OCI-LY1 (cell line): Measurements from ENCODE around the gene PPFIA4.

Experiments
- H2AFZ ChIP-seq: fragments of 200-600 bp; sonication (generic), shearing (Covaris generic); 2 replicates; pipeline ENCODE4 v1.6.0; 2014; ENCODE audit warnings: antibody characterized with exemption, mild to moderate bottlenecking, low read length
- H3F3A ChIP-seq: fragments of 200-600 bp; sonication (generic), shearing (Covaris generic); 2 replicates; pipeline ENCODE4 v1.6.0; 2014; ENCODE audit warnings: mild to moderate bottlenecking, antibody characterized with exemption, low read length, moderate library complexity; ENCODE audit not compliant: insufficient read depth
- H3K27ac ChIP-seq: fragments of 200-600 bp; sonication (generic); 2 replicates; pipeline ENCODE4 v1.5.1; 2014; ENCODE audit warnings: low read length, mixed run types, mild to moderate bottlenecking, low read depth; ENCODE audit not compliant: poor library complexity, severe bottlenecking
- H3K27me3 ChIP-seq: fragments of 200-600 bp; sonication (generic); 2 replicates; pipeline ENCODE4 v1.6.0; 2014; ENCODE audit warnings: antibody characterized with exemption, mild to moderate bottlenecking, low read length, moderate library complexity; ENCODE audit not compliant: insufficient read depth
- H3K36me3 ChIP-seq: fragments of 200-600 bp; sonication (generic); 2 replicates; pipeline ENCODE4 v1.6.1; 2014; ENCODE audit warnings: mild to moderate bottlenecking, antibody characterized with exemption, low read length, moderate library complexity, mixed read lengths; ENCODE audit not compliant: insufficient read depth
- H3K4me1 ChIP-seq: fragments of 200-600 bp; sonication (generic); 2 replicates; pipeline ENCODE4 v1.5.1; 2014; ENCODE audit warnings: mild to moderate bottlenecking, low read length, moderate library complexity; ENCODE audit not compliant: insufficient read depth, severe bottlenecking
- H3K4me2 ChIP-seq: fragments of 200-600 bp; sonication (generic), shearing (Covaris generic); 2 replicates; pipeline ENCODE4 v1.6.1; 2014; ENCODE audit warnings: low read length
- H3K4me3 ChIP-seq: fragments of 200-600 bp; sonication (generic); 2 replicates; pipeline ENCODE4 v1.5.1; 2014; ENCODE audit warnings: low read length, low read depth, mild to moderate bottlenecking, mixed read lengths; ENCODE audit not compliant: poor library complexity, severe bottlenecking
- H3K79me2 ChIP-seq: fragments of 200-600 bp; shearing (Covaris generic); 2 replicates; pipeline ENCODE4 v1.6.1; 2016; ENCODE audit warnings: mixed run types, low read length, mixed read lengths; ENCODE audit not compliant: insufficient read depth
- H3K9ac ChIP-seq: fragments of 200-600 bp; sonication (generic), shearing (Covaris generic); 2 replicates; pipeline ENCODE4 v1.6.1; 2014; ENCODE audit warnings: mild to moderate bottlenecking, low read length, mixed read lengths
- H3K9me2 ChIP-seq: fragments of 200-600 bp; sonication (generic), shearing (Covaris generic); 2 replicates; pipeline ENCODE4 v1.6.1; 2014; ENCODE audit warnings: low read depth, mild to moderate bottlenecking, low read length, mixed read lengths
- H3K9me3 ChIP-seq: fragments of 200-600 bp; shearing (Covaris generic); 2 replicates; pipeline ENCODE4 v1.6.1; 2014; ENCODE audit warnings: low read length, mixed read lengths
- H4K20me1 ChIP-seq: fragments of 200-600 bp; sonication (generic), shearing (Covaris generic); 2 replicates; pipeline ENCODE4 v1.6.0; 2016; ENCODE audit warnings: mild to moderate bottlenecking, low read length; ENCODE audit not compliant: insufficient read depth
- EZH2 ChIP-seq: fragments of 200-600 bp; sonication (generic), shearing (Covaris generic); IDR thresholded peaks from 2 replicates; pipeline ENCODE4 v1.8.0; 2017; ENCODE audit warnings: borderline replicate concordance, mixed run types, mild to moderate bottlenecking, antibody characterized with exemption, low read length, moderate library complexity, mixed read lengths
- TF ChIP-seq, protein P1 (sequence below): fragments of 200-600 bp; sonication (generic), shearing (Covaris generic); IDR thresholded peaks from 2 replicates; pipeline ENCODE4 v1.5.1; 2017; ENCODE audit warnings: mild to moderate bottlenecking, antibody characterized with exemption, low read length, moderate library complexity, mixed read lengths

Gene PPFIA4

DNA sequence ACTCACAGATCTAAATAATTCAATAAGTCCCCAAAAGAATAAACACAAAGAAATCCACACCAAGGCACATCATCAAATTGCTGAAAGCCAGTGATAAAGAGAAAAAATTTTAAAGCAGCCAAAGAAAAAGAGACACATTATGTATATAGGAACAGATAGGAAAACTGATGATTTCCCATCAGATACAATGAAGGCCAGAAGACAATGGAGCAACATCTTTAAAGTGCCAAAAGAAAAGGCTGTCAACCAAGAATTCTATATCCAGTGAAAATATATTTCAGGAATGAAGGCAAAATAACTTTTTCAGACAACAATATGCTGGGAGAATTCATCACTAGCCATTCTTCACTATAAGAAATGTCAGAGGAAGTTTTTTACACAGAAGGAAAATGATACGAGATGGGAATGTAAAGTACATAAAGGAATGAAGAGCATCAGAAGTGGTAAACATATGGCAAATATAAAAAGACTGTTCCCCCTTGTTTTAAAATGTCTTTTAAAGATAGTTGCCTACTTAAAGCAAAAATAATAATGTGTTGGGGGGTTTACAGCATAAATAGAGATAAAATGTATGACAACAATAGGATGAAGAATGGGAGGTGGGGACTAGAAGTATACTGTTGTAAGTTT lies 68.9 kb downstream of the PPFIA4 start:
- H3K9me2 ChIP-seq, result no peaks in the 10 kb centered on the region
- no peaks in the 10 kb centered on the region for H3K36me3 ChIP-seq
- H2AFZ ChIP-seq, result no peak overlapping the region
- no peaks in the 10 kb centered on the region for H3F3A ChIP-seq
- H3K79me2 ChIP-seq, result no peaks in the 10 kb centered on the region
- H3K9ac ChIP-seq, result no peak overlapping the region
- H3K9me3 ChIP-seq, result peaks cover 7% of the 10 kb centered on the region; the same call in 1 of the 2 replicates
- TF ChIP-seq EZH2, result no peak
- TF ChIP-seq, protein P1, sequence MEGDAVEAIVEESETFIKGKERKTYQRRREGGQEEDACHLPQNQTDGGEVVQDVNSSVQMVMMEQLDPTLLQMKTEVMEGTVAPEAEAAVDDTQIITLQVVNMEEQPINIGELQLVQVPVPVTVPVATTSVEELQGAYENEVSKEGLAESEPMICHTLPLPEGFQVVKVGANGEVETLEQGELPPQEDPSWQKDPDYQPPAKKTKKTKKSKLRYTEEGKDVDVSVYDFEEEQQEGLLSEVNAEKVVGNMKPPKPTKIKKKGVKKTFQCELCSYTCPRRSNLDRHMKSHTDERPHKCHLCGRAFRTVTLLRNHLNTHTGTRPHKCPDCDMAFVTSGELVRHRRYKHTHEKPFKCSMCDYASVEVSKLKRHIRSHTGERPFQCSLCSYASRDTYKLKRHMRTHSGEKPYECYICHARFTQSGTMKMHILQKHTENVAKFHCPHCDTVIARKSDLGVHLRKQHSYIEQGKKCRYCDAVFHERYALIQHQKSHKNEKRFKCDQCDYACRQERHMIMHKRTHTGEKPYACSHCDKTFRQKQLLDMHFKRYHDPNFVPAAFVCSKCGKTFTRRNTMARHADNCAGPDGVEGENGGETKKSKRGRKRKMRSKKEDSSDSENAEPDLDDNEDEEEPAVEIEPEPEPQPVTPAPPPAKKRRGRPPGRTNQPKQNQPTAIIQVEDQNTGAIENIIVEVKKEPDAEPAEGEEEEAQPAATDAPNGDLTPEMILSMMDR, result no peak
- H3K27ac ChIP-seq, result no peak overlapping the region
- no peak overlapping the region for H3K4me3 ChIP-seq
- no peaks in the 10 kb centered on the region for H3K4me1 ChIP-seq
- no peak overlapping the region for H3K4me2 ChIP-seq
- peaks cover under 1% of the 10 kb centered on the region for H3K27me3 ChIP-seq
- H4K20me1 ChIP-seq, result no peaks in the 10 kb centered on the region

DNA sequence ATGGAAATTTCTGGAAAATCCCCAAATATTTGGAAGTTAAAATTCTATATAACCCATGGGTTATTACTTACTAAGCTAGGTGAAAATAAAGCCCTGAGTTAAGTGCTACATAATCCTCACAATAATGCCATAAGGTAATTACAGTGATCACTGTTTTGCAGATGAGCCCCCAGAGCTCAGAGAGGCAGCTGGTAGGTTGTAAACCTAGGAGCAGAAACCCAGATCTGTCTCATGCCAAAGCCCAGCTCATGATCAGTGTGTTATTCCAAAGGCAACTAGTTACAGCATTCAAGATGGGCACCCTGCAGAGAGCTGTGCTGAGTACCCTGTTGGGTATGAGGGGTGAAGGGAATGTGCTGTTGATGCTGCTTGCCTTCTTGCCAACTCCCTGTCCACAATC lies 70.3 kb downstream of the PPFIA4 start:
- Histone ChIP-seq H4K20me1 (no peaks in the 10 kb centered on the region), H3K4me1 (no peaks in the 10 kb centered on the region), H3K27ac (no peak overlapping the region), H3K4me2 (no peak overlapping the region), H3K9me2 (no peaks in the 10 kb centered on the region), H3F3A (no peaks in the 10 kb centered on the region), H3K79me2 (no peaks in the 10 kb centered on the region), H3K27me3 (peaks cover 4% of the 10 kb centered on the region), H2AFZ (no peak overlapping the region), H3K4me3 (no peak overlapping the region), H3K36me3 (no peaks in the 10 kb centered on the region), H3K9ac (no peak overlapping the region), H3K9me3 (peaks cover 7% of the 10 kb centered on the region; the same call in 1 of the 2 replicates)
- TF ChIP-seq, protein P1, result no peak
- no peak for TF ChIP-seq EZH2

DNA sequence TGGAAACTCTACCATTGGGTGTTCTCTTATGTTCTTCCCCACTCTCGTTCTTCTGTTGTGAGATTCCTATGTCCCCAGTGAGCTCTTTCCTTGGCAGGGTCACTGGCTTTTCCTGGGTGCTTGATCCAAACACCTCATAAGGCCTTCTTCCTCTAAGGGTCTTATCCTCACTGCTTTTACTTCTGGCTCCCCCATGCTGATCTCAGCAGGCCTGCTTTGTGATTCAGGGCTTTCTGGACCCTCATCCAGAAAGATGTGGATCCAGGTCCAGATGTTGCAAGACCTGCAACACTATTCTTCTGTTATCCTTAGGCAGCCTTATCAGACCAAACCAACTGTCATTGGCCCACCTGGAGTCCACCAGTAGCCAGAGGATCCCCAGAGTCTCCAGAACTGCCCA lies 70.7 kb downstream of the PPFIA4 start:
- TF ChIP-seq, protein P1, result no peak
- TF ChIP-seq EZH2, result no peak
- H4K20me1 ChIP-seq, result no peaks in the 10 kb centered on the region
- no peak overlapping the region for H3K4me2 ChIP-seq
- H3K36me3 ChIP-seq, result no peaks in the 10 kb centered on the region
- no peaks in the 10 kb centered on the region for H3K79me2 ChIP-seq
- no peak overlapping the region for H3K4me3 ChIP-seq
- no peaks in the 10 kb centered on the region for H3K4me1 ChIP-seq
- H3K9me3 ChIP-seq, result peaks cover 7% of the 10 kb centered on the region; the same call in 1 of the 2 replicates
- no peaks in the 10 kb centered on the region for H3F3A ChIP-seq
- no peak overlapping the region for H2AFZ ChIP-seq
- peaks cover 6% of the 10 kb centered on the region for H3K27me3 ChIP-seq
- H3K9me2 ChIP-seq, result no peaks in the 10 kb centered on the region
- no peak overlapping the region for H3K27ac ChIP-seq
- H3K9ac ChIP-seq, result no peak overlapping the region
